RWPE1 (cell line): ENCODE measurements around the gene IKBKE.

Experiments
- CTCF ChIA-PET: fragments of 350-600 bp; sonication (Branson Sonifier 250); formaldehyde crosslinking; extraction: SDS; loops from one replicate; lab custom pipeline; 2021; lab: Yijun Ruan, JAX
- POLR2A ChIA-PET: fragments of 400-600 bp; formaldehyde crosslinking; extraction: SDS; loops from one replicate; lab custom pipeline; 2020; ENCODE audit warnings: antibody characterized with exemption; ENCODE audit not compliant: low non-redundant PET; lab: Yijun Ruan, JAX
- DNase-seq: peaks from one replicate; pipeline ENCODE4 v3.0.0; 2012; ENCODE audit warnings: low spot score
- H3K27ac ChIP-seq: fragments of 450-650 bp; 2 replicates; pipeline ENCODE4 v1.5.1; 2017
- TF ChIP-seq, protein P1 (sequence below): fragments of 450-650 bp; conservative IDR thresholded peaks from 2 replicates; pipeline ENCODE4 v1.5.1; 2017; ENCODE audit warnings: low read depth, mild to moderate bottlenecking

IKBKE gene

DNA sequence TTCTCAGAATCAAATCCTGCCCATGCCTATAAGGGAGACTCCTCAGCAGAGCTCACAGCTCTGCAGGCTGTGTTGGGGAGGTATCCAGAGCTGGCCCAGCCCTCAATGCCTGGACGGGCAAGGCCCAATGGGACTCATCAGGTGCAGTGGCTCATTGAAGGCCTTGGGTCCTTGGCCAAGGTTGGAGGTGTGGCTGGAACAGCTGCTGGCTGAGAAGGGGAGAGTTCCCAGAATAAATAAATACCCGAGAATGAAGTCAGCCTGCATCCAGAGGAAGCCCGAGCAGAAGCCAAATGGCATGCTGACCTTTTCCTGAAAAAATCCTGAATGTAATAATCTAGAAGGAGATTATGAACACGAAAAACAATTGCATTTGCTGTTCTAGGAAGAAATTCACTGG is 25.2 kb upstream of the IKBKE start:
- DNase-seq, result no peak
- ChIA-PET CTCF (interaction anchor here (0.9 kb wide), 1 partner anchor 17 kb away, joined by 3 read pairs; no protein-coding TSS in a partner anchor), POLR2A (no interaction called here)
- TF ChIP-seq, protein P1, sequence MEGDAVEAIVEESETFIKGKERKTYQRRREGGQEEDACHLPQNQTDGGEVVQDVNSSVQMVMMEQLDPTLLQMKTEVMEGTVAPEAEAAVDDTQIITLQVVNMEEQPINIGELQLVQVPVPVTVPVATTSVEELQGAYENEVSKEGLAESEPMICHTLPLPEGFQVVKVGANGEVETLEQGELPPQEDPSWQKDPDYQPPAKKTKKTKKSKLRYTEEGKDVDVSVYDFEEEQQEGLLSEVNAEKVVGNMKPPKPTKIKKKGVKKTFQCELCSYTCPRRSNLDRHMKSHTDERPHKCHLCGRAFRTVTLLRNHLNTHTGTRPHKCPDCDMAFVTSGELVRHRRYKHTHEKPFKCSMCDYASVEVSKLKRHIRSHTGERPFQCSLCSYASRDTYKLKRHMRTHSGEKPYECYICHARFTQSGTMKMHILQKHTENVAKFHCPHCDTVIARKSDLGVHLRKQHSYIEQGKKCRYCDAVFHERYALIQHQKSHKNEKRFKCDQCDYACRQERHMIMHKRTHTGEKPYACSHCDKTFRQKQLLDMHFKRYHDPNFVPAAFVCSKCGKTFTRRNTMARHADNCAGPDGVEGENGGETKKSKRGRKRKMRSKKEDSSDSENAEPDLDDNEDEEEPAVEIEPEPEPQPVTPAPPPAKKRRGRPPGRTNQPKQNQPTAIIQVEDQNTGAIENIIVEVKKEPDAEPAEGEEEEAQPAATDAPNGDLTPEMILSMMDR, result no peak
- H3K27ac ChIP-seq, result no peak overlapping the region

DNA sequence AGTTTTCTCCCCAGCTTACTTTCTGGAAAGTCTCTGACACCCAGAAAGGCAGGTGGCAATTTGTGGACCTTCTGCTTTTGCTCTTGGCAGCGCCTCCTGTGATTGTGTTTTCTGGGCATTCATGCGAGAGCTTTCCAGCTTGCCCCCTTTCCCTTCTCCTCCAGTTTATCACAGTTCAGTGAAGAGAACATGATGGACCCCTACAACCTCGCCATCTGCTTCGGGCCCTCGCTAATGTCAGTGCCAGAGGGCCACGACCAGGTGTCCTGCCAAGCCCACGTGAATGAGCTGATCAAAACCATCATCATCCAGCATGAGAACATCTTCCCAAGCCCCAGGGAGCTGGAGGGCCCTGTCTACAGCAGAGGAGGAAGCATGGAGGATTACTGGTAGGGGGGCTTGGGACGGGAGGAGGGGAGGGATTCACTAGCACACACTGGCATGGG is 24.3 kb upstream of the IKBKE start:
- TF ChIP-seq, protein P1, result no peak
- H3K27ac ChIP-seq, result no peak overlapping the region
- ChIA-PET POLR2A (no interaction called here), CTCF (interaction anchor here (2.0 kb wide), 1 partner anchor 16 kb away, joined by 11 read pairs; no protein-coding TSS in a partner anchor)
- DNase-seq, result no peak

DNA sequence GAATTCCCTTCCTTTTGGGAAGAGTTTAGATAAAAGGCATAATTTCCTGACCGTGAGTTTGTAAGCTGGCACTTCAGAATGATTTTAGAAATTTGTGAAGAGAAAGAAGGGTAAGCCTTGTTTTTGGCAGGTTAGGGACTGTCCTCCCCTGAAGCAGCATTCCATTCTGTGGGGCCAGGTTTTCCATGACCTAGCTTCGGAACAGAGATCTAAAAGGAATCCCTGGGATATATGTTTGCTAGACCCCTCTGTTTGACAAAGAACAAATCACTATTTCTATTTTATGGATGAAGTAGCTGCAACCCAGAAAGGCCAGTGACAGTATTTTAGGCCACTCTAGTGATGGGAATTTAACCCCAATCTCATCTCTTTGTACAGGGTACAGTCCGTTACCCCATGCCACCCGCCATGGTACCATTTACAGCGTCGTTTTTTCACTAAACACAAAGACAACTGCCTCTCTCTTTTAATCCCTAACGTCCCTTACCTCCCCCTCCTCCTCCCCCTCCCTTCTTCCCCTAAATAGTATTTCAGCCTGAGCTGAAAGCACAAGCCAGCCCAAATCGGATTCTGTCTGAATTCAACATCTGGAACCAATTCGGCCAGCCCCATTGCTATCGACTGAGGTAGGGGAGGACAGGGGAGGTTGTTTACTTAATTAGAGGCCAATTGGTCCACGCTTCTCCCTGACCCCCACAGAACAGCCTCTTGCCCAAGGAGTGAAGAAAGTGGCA is 23.4 kb upstream of the IKBKE start:
- H3K27ac ChIP-seq, result no peak overlapping the region
- TF ChIP-seq, protein P1, result no peak
- no peak for DNase-seq
- POLR2A ChIA-PET, result no interaction called here
- CTCF ChIA-PET, result interaction anchor here (0.7 to 2.0 kb wide), 3 partner anchors 15 to 298 kb away, joined by 5 to 11 read pairs (median 6); no protein-coding TSS in a partner anchor

DNA sequence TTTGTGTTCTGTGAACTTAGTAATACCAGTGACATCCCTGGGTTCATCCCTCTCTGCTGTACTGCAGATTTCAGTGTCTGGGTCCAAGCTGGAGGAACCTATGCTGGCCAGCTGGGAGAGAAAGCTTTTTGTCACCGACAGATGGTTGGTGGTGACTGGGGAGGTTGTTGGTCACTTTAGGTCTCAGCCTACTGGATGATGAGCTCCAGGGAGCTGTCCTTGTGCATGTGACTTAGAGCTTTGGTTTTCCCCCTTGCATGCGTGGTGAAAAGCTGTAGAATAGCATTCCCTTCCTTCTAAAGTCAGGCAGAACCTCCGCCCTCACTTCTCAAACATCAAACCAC is 22.9 kb upstream of the IKBKE start:
- CTCF ChIA-PET, result interaction anchor here (0.7 to 2.0 kb wide), 3 partner anchors 15 to 298 kb away, joined by 5 to 11 read pairs (median 6); no protein-coding TSS in a partner anchor
- POLR2A ChIA-PET, result no interaction called here
- no peak overlapping the region for H3K27ac ChIP-seq
- TF ChIP-seq, protein P1, result no peak
- no peak for DNase-seq

DNA sequence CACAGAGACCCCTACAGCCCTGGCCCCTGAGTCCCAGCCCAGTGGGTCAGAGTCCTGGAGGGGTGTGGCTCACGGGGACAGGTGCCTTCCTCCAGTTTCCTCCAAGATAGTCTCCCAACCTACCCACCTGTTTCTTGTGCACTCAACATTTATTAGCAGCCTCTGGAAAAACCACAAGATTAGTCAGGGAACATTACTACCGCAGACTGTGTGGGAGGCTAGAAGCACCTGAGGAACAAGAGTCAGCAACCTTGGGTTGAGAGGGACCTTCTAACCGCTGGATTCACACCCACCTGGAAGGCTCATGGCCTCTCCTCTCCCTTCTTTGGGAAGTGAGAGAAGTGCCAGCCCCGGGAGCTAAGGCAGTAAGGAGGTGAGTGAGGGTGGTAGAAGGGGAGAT is 22.5 kb upstream of the IKBKE start:
- ChIA-PET POLR2A (no interaction called here), CTCF (interaction anchor here (0.7 kb wide), 1 partner anchor 297 kb away, joined by 5 read pairs; no protein-coding TSS in a partner anchor)
- H3K27ac ChIP-seq, result no peak overlapping the region
- TF ChIP-seq, protein P1, result no peak
- no peak for DNase-seq

DNA sequence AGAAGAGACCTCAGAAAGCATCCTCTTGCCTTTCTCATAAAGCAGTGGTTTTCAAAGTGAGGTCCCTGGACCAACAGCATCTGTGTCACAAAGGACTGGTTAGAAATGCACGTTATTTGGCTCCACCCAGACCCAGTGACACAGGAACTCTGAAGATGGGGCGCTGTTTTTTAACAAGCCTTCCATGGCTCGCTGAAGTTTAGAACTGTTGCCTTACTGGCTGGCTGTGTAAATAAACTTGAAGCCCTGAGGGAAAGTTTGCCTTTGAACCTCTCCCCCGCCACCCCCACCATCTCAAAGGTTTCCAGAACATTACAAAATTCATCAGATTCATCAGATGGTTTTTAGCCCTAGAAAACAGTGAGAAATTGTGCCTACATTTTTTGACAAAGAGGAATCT is 21.8 kb upstream of the IKBKE start:
- DNase-seq, result no peak
- no peak overlapping the region for H3K27ac ChIP-seq
- TF ChIP-seq, protein P1, result no peak
- ChIA-PET POLR2A (no interaction called here), CTCF (no interaction called here)
